IMR-90 (cell line): Measurements from ENCODE around the gene DDA1. TPM values are rescaled to one million over a fixed set of nuclear protein-coding genes. Genes with fewer than 3 reads are reported as not detected.

Source experiments
- ATAC-seq: fragments of 200-7000 bp; cut with Tn5 transposase; 2 replicates; pipeline ENCODE4 v1.9.1; 2020; ENCODE audit warnings: low read depth, mild to moderate bottlenecking, moderate library complexity
- BruUV-seq: library from RNA; stranded (reverse); fragments of 400-500 nt; replicated peaks from 2 replicates; lab custom pipeline; 2021; lab: Mats Ljungman, UMichigan
- CTCF ChIA-PET: fragments of 300-600 bp; formaldehyde crosslinking; extraction: SDS; loops from one replicate; lab custom pipeline; 2021; ENCODE audit warnings: antibody characterized with exemption; lab: Yijun Ruan, JAX
- POLR2A ChIA-PET: fragments of 300-600 bp; sonication (Branson Sonifier 250); formaldehyde crosslinking; loops from one replicate; lab custom pipeline; 2022; ENCODE audit warnings: antibody characterized with exemption; ENCODE audit not compliant: unreplicated experiment; lab: Charles Lee
- DNase-seq: peaks from one replicate; pipeline ENCODE4 v3.0.0; 2013
- H2AFZ ChIP-seq: replicated peaks from 2 replicates; pipeline ENCODE3; 2013; ENCODE audit warnings: low read length, mild to moderate bottlenecking; ENCODE audit not compliant: poor library complexity
- H2AK5ac ChIP-seq: 2 replicates; pipeline ENCODE4 v1.6.1; 2013; ENCODE audit warnings: low read depth, low read length, inconsistent platforms
- H2AK9ac ChIP-seq: replicated peaks from 2 replicates; pipeline ENCODE3; 2013; ENCODE audit warnings: mild to moderate bottlenecking, low read depth, low read length, moderate library complexity; ENCODE audit not compliant: poor library complexity
- H2BK120ac ChIP-seq: 2 replicates; pipeline ENCODE4 v1.6.1; 2013; ENCODE audit warnings: low read depth, low read length, inconsistent platforms
- H2BK15ac ChIP-seq: 3 replicates; pipeline ENCODE4 v1.6.1; 2013; ENCODE audit warnings: low read depth, low read length, inconsistent platforms
- H2BK20ac ChIP-seq: 2 replicates; pipeline ENCODE4 v1.6.1; 2013; ENCODE audit warnings: low read depth, mild to moderate bottlenecking, inconsistent platforms, low read length, moderate library complexity
- H2BK5ac ChIP-seq: 2 replicates; pipeline ENCODE4 v1.6.1; 2013; ENCODE audit warnings: mild to moderate bottlenecking, low read depth, low read length, inconsistent platforms; ENCODE audit not compliant: poor library complexity, severe bottlenecking
- H3K14ac ChIP-seq: replicated peaks from 2 replicates; pipeline ENCODE4 v1.6.1; 2013; ENCODE audit warnings: low read depth, low read length, inconsistent platforms
- H3K18ac ChIP-seq: 2 replicates; pipeline ENCODE4 v1.6.1; 2013; ENCODE audit warnings: low read depth, low read length, control low read depth
- H3K23ac ChIP-seq: 2 replicates; pipeline ENCODE4 v1.6.1; 2013; ENCODE audit warnings: low read depth, low read length, inconsistent platforms
- H3K27ac ChIP-seq: 2 replicates; pipeline ENCODE4 v1.5.1; 2013; ENCODE audit warnings: mild to moderate bottlenecking, control low read depth, low read length; ENCODE audit not compliant: insufficient read depth
- H3K27me3 ChIP-seq: 2 replicates; pipeline ENCODE4 v1.6.1; 2013; ENCODE audit warnings: low read length; ENCODE audit not compliant: control insufficient read depth, insufficient read depth
- H3K36me3 ChIP-seq: 2 replicates; pipeline ENCODE4 v1.6.1; 2013; ENCODE audit warnings: low read length, mixed read lengths; ENCODE audit not compliant: control insufficient read depth, insufficient read depth
- H3K4ac ChIP-seq: 2 replicates; pipeline ENCODE4 v1.6.1; 2013; ENCODE audit warnings: low read depth, low read length, inconsistent platforms
- H3K4me1 ChIP-seq: 2 replicates; pipeline ENCODE4 v1.6.1; 2013; ENCODE audit warnings: low read length, mixed read lengths; ENCODE audit not compliant: control insufficient read depth, insufficient read depth
- H3K4me2 ChIP-seq: 2 replicates; pipeline ENCODE4 v1.6.1; 2013; ENCODE audit warnings: low read depth, mild to moderate bottlenecking, control low read depth, low read length, moderate library complexity
- H3K4me3 ChIP-seq: 2 replicates; pipeline ENCODE4 v1.5.1; 2013; ENCODE audit warnings: low read depth, mild to moderate bottlenecking, control low read depth, low read length, moderate library complexity; ENCODE audit not compliant: insufficient read depth
- H3K56ac ChIP-seq: 2 replicates; pipeline ENCODE4 v1.6.1; 2013; ENCODE audit warnings: low read length, inconsistent platforms; ENCODE audit not compliant: insufficient read depth; ENCODE audit errors: extremely low read depth
- H3K79me1 ChIP-seq, 2 experiments: 2 replicates each; pipeline ENCODE4 v1.6.1; 2013; ENCODE audit warnings: low read length in 2 of 2, inconsistent platforms in 1 of 2, low read depth in 1 of 2
- H3K9ac ChIP-seq: 2 replicates; pipeline ENCODE4 v1.6.1; 2013; ENCODE audit warnings: low read depth, low read length, control low read depth
- H3K9me1 ChIP-seq: 2 replicates; pipeline ENCODE4 v1.6.1; 2013; ENCODE audit warnings: low read length, inconsistent platforms; ENCODE audit not compliant: insufficient read depth
- H3K9me3 ChIP-seq: 2 replicates; pipeline ENCODE4 v1.6.1; 2013; ENCODE audit warnings: low read length; ENCODE audit not compliant: control insufficient read depth, insufficient read depth
- H4K20me1 ChIP-seq: 2 replicates; pipeline ENCODE4 v1.6.1; 2013; ENCODE audit warnings: low read length, inconsistent platforms; ENCODE audit not compliant: insufficient read depth
- H4K5ac ChIP-seq: 2 replicates; pipeline ENCODE4 v1.6.1; 2013; ENCODE audit warnings: mild to moderate bottlenecking, low read depth, low read length, control low read depth
- H4K8ac ChIP-seq, 2 experiments: 2 replicates each; pipeline ENCODE4 v1.6.1; 2013; ENCODE audit warnings: low read depth in 2 of 2, low read length in 2 of 2, control low read depth in 1 of 2, inconsistent platforms in 1 of 2
- H4K91ac ChIP-seq: 2 replicates; pipeline ENCODE4 v1.6.1; 2013; ENCODE audit warnings: low read depth, low read length, inconsistent platforms; ENCODE audit not compliant: insufficient read depth
- RFX5 ChIP-seq: IDR thresholded peaks from 2 replicates; pipeline ENCODE4 v1.8.0; 2012; ENCODE audit warnings: low read depth, mild to moderate bottlenecking, low read length, moderate library complexity
- WGBS, 2 experiments: methylation state at CpG; one replicate each; pipeline versions ENCODE4 v1.1.5 to v1.1.7; 2013; ENCODE audit warnings: missing lambda C conversion rate in 2 of 2; ENCODE audit not compliant: insufficient read length in 1 of 2; ENCODE audit errors: extremely low coverage in 2 of 2; 5-methylcytosine and 5-hydroxymethylcytosine counted together
- dilution Hi-C: fragments of 300-500 bp; cut with HindIII; formaldehyde crosslinking; loops from one replicate; pipeline ENCODE4 v1.14.3; 2018; ENCODE audit warnings: low sequenced_read_pairs; ENCODE audit not compliant: unreplicated experiment
- in situ Hi-C: fragments of 300-500 bp; cut with MboI; formaldehyde crosslinking; loops from 3 replicates; pipeline ENCODE4 v1.14.3; 2019; ENCODE audit warnings: low sequenced_read_pairs, inconsistent platforms, mixed read lengths
- intact Hi-C: fragments of 100-400 bp; cut with micrococcal nuclease; formaldehyde crosslinking; loops from 2 replicates; pipeline ENCODE4 v1.10.0; 2022
- polyA plus RNA-seq, 3 experiments: library from polyadenylated mRNA; depleted of rRNA; stranded (reverse); fragments of >200 nt; gene quantifications; 2 replicates each; pipeline ENCODE4 v1.2.3, GENCODE V29; 2012; ENCODE audit warnings: low replicate concordance in 1 of 3
- total RNA-seq: library from RNA; depleted of rRNA; stranded (reverse); fragments of >200 nt; gene quantifications from 2 replicates; pipeline ENCODE4 v1.2.3, GENCODE V29; 2012

The DDA1 gene
- total and polyA plus RNA-seq, 2 of the 4 experiments (the other 2 are of a cell fraction), result 33.7 to 87.2 TPM

DNA sequence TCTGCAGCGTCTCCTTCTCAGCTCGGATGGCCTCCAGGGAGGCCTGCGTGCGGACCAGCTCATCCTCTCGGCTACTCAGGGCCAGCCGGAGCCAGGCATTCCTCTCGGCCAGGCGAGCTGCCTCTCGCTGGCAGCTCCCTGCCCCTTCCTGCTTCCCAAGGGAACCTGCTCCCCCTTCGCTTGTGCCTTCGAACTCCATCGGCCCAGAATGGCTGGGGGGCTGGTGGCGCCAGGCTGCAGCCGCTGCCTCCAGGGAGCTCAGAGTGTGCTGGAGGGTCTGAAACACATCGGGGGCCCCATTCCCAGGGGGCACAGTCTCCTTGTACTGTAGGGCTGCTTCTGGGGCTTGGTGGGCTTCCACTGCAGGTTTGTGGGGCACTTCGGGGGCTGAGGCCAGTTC lies 46.8 kb upstream of the DDA1 start:
- POLR2A ChIA-PET, result no interaction called here
- in situ Hi-C loops (no loop called here), dilution Hi-C loops (no loop called here), intact Hi-C loops (no loop called here)
- H3K9ac ChIP-seq, result no peak overlapping the region
- H3K27me3 ChIP-seq, result no peaks in the 10 kb centered on the region
- no peak overlapping the region for H3K14ac ChIP-seq
- no peak overlapping the region for H4K91ac ChIP-seq
- H2AFZ ChIP-seq, result peak overlapping the region; percentile 63
- H2AK5ac ChIP-seq, result no peak overlapping the region
- TF ChIP-seq RFX5, result no peak
- H3K4ac ChIP-seq, result no peak overlapping the region
- CTCF ChIA-PET, result no interaction called here
- H3K79me1 ChIP-seq, result peaks cover 0 to 3% of the 10 kb centered on the region in 2 experiments; a peak in 2 of 4 replicates
- H3K23ac ChIP-seq, result no peak overlapping the region
- H3K27ac ChIP-seq, result no peak overlapping the region
- H3K56ac ChIP-seq, result no peak overlapping the region
- BruUV-seq, result no TSS peak
- H4K20me1 ChIP-seq, result 0 out of 2 replicates have a peak, but pooled peaks cover 4% of the 10 kb centered on the region
- H2BK120ac ChIP-seq, result no peak overlapping the region
- no peak for ATAC-seq
- DNase-seq, result no peak
- H2BK20ac ChIP-seq, result no peak overlapping the region
- H4K8ac ChIP-seq, result no peak overlapping the region
- peaks cover 10% of the 10 kb centered on the region for H3K9me3 ChIP-seq
- H3K4me2 ChIP-seq, result no peak overlapping the region
- no peak overlapping the region for H3K18ac ChIP-seq
- no peak overlapping the region for H2BK5ac ChIP-seq
- H3K9me1 ChIP-seq, result peaks cover 4% of the 10 kb centered on the region
- no peak overlapping the region for H3K4me3 ChIP-seq
- no peak overlapping the region for H2BK15ac ChIP-seq
- H2AK9ac ChIP-seq, result no peak overlapping the region
- no peaks in the 10 kb centered on the region for H3K36me3 ChIP-seq
- 67% methylated on average over 8 of the region's 16 CpGs; no CpG with 5 or more reads in 1 of the 2 experiments for WGBS, 2 experiments
- H3K4me1 ChIP-seq, result no peaks in the 10 kb centered on the region
- no peak overlapping the region for H4K5ac ChIP-seq
